ENCODE measurements around the gene SMG9. TPM values are rescaled to one million over a fixed set of nuclear protein-coding genes. Genes with fewer than 3 reads are reported as not detected.

Gene SMG9
- total and polyA plus RNA-seq, 8 donors = 40.9 to 66.2 (median 54.6) TPM

DNA sequence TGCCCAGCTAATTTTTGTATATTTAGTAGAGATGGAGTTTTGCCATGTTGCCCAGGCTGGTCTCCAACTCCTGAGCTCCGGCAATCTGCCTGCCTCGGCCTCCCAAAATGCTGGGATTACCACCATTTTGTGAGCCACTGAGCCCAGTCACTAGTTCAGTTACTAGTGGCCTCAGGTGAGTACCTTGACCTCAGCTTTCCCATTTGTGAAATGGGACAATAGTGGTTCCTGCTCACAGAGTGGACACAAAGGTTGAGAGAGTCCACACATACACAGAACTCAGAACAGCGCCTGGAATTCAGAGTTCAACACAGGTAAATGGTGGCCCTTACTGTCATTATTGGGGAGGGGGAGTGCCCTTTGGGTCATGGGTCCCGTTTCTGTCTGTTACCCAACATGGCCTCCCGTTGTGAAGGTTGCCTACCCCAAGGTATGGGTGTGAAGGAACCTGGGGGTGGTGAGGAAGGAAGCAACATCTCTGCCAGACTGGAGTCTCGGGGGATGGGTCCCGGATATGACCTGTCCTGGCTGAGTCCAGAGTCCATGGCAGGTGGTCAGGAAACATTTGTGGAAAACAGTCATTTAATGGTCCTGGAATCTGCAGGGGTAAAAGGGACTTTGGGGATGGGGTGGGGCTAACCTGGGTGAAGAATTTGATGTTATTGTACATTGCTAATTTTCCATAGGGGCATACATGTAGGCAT, 50.6 kb downstream of the SMG9 start:
- intact Hi-C loops (cut with DNase I) = no loop called here
- Histone ChIP-seq H3K27ac (no peak overlapping the region), H3K9me3 (peaks cover 0 to 10% of the 10 kb centered on the region in 2 donors), H3K4me1 (peaks cover 9 to 26% of the 10 kb centered on the region in 2 donors), H3K36me3 (no peaks in the 10 kb centered on the region), H3K27me3 (peaks cover 0 to 7% of the 10 kb centered on the region in 2 donors), H3K4me3 (no peak overlapping the region)
- TF ChIP-seq, protein P1, sequence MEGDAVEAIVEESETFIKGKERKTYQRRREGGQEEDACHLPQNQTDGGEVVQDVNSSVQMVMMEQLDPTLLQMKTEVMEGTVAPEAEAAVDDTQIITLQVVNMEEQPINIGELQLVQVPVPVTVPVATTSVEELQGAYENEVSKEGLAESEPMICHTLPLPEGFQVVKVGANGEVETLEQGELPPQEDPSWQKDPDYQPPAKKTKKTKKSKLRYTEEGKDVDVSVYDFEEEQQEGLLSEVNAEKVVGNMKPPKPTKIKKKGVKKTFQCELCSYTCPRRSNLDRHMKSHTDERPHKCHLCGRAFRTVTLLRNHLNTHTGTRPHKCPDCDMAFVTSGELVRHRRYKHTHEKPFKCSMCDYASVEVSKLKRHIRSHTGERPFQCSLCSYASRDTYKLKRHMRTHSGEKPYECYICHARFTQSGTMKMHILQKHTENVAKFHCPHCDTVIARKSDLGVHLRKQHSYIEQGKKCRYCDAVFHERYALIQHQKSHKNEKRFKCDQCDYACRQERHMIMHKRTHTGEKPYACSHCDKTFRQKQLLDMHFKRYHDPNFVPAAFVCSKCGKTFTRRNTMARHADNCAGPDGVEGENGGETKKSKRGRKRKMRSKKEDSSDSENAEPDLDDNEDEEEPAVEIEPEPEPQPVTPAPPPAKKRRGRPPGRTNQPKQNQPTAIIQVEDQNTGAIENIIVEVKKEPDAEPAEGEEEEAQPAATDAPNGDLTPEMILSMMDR (IDR thresholded peaks at IDR 0.05) = no peak
- ATAC-seq (no peak), DNase-seq (no peak)

DNA sequence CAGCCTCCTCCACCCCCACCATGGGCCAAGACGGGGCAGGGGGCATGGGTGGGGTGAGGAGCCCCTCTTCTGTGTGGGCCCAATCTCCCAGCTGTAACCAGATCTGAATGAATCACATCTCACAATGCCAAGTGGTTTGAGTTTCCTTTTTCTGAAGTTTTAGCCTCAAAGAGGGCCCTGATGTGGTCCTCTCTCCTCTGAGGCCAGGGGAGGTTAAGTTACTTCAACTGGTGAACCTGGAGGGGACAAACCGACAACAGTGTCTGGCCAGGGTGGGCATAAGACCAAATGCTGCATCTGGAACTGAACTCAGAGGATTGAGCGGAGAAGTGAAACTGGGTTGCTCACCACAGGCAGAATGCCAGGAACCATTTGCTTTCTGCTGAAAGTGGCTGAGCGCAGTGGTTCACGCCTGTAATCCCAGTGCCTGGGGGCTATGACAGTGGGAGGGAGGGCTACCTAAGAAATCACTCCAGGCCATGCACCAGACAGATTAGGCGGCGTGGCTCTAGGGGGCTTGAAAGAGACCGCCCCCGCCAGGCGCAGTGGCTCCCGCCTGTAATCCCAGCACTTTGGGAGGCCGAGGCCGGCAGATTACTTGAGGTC, 54.3 kb downstream of the SMG9 start:
- peaks cover 0 to 18% of the 10 kb centered on the region in 2 donors for H3K27me3 ChIP-seq
- DNase-seq = peak in 3 of 4 donors; percentile 52 to 71 (median 61)
- peak; percentile 63 for ATAC-seq
- TF ChIP-seq, protein P1 (IDR thresholded peaks at IDR 0.05) = no peak
- peaks cover 0 to 7% of the 10 kb centered on the region in 2 donors for H3K9me3 ChIP-seq
- H3K4me1 ChIP-seq = peaks cover 11 to 38% of the 10 kb centered on the region in 2 donors
- intact Hi-C loops (cut with DNase I) = no loop called here
- H3K36me3 ChIP-seq = no peaks in the 10 kb centered on the region
- peak overlapping the region in 1 of 2 donors; percentile 34 for H3K4me3 ChIP-seq
- H3K27ac ChIP-seq = peak overlapping the region; percentile 88 to 95

DNA sequence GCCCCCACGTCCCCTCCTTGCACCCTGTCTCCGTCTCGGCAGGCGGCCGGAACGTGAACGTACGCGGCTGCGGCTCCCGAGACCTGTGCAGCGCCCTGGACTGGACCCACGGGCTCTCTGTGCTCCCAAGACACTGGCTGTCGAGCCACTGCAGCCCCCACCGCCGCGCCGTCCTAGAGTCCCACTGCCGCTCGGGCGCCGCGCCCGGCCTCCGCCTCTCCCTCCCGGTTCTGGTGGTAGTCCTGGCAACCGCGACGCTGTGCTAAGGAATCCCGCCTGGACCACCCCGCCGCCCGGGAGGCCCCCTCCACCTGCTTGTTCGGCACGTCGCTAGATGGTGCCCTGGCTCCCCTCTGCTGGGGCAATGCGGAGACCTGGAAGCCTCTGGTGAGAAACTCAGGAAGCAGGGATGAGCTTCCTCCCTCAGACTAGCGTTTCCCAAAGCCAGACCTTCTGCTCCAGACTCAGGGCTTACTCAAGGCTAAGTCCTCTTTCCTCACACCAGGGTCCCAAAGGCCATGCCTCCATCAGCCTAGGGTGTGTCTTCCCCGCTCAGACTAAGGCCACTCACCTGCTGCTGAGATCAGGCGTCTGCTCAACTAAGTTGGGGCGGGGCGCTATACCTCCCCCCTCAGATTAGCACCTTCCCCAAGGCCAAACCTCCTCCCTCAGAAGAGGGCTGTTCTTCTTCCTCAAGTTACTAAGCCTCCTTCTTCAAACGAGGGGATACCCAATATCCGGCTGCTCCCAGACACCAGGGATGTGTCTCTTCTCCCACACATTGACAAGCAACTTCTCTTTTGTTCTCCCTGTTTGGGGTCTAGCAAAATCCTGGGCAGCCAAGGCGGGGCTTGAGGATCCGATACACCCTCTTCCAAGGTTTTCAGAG, 55.0 kb downstream of the SMG9 start:
- H3K27me3 ChIP-seq = peaks cover 0 to 18% of the 10 kb centered on the region in 2 donors
- TF ChIP-seq, protein P1 (IDR thresholded peaks at IDR 0.05) = no peak
- peak; percentile 26 for ATAC-seq
- intact Hi-C loops (cut with DNase I) = no loop called here
- peaks cover 0 to 7% of the 10 kb centered on the region in 2 donors for H3K9me3 ChIP-seq
- peak overlapping the region; percentile 88 to 95 for H3K27ac ChIP-seq
- H3K36me3 ChIP-seq = no peaks in the 10 kb centered on the region
- peak in 3 of 4 donors; percentile 47 to 83 (median 66) for DNase-seq
- H3K4me3 ChIP-seq = peak overlapping the region; percentile 13 to 25
- H3K4me1 ChIP-seq = peaks cover 11 to 38% of the 10 kb centered on the region in 2 donors

DNA sequence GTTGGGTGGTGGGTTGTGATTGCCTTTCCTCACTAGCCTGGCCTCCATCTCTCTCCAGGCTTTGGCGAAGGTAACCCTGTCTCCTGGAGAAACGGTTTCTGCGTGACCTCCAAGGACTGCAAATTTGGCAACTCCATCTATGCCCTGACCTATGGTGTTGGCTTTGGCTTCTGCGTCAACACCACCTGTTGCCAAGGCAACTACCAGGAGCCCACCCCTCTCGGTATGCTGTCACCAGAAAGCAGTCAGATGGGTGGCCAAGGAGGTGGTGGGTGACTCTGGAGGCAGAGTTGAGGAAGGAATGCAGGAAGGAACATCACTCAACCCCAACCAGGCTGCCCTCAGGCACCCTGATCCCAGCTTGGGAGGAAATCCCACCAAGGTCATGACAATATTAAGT, 57.5 kb downstream of the SMG9 start:
- intact Hi-C loops (cut with DNase I) = no loop called here
- Histone ChIP-seq H3K27me3 (peaks cover 0 to 18% of the 10 kb centered on the region in 2 donors), H3K4me3 (no peak overlapping the region), H3K36me3 (no peaks in the 10 kb centered on the region), H3K9me3 (peaks cover 0 to 7% of the 10 kb centered on the region in 2 donors), H3K27ac (no peak overlapping the region), H3K4me1 (peaks cover 11 to 53% of the 10 kb centered on the region in 2 donors)
- ATAC-seq = no peak
- no peak for DNase-seq
- TF ChIP-seq, protein P1 (IDR thresholded peaks at IDR 0.05) = no peak
